OCI-LY1 (cell line): ENCODE measurements around the gene DHX36.

Experiments
- CTCF ChIP-seq: fragments of 200-600 bp; sonication (generic), shearing (Covaris generic); IDR thresholded peaks from 2 replicates; pipeline ENCODE4 v1.5.1; 2017; ENCODE audit warnings: mild to moderate bottlenecking, antibody characterized with exemption, low read length, moderate library complexity, mixed read lengths
- EZH2 ChIP-seq: fragments of 200-600 bp; sonication (generic), shearing (Covaris generic); IDR thresholded peaks from 2 replicates; pipeline ENCODE4 v1.8.0; 2017; ENCODE audit warnings: borderline replicate concordance, mixed run types, mild to moderate bottlenecking, antibody characterized with exemption, low read length, moderate library complexity, mixed read lengths

GRCh38 chr3:154229217-154229590, 95.1 kb downstream of the DHX36 start:
- no peak for TF ChIP-seq CTCF
- TF ChIP-seq EZH2: no peak
